Occipital lobe (tissue), 2 donors: Measurements from ENCODE around the gene RRP8. TPM values are rescaled to one million over a fixed set of nuclear protein-coding genes. Genes with fewer than 3 reads are reported as not detected.

Source experiments
- DNase-seq: peaks from one replicate; lab custom pipeline; 2025; lab: John Stamatoyannopoulos, UW
- total RNA-seq: library from RNA; depleted of rRNA; stranded (reverse); fragments of >200 nt; gene quantifications from one replicate; pipeline ENCODE4 v1.2.3, GENCODE V29; 2014

Gene RRP8
- total RNA-seq, 1 donor from 2014 or later: 17.5 TPM

GRCh38 chr11:6632116-6633073, 29.0 kb upstream of the RRP8 start:
- DNase-seq: no peak

- no peak for DNase-seq
Measured at GRCh38 chr11:6631361-6631890, 28.0 kb upstream of the RRP8 start.

DNA sequence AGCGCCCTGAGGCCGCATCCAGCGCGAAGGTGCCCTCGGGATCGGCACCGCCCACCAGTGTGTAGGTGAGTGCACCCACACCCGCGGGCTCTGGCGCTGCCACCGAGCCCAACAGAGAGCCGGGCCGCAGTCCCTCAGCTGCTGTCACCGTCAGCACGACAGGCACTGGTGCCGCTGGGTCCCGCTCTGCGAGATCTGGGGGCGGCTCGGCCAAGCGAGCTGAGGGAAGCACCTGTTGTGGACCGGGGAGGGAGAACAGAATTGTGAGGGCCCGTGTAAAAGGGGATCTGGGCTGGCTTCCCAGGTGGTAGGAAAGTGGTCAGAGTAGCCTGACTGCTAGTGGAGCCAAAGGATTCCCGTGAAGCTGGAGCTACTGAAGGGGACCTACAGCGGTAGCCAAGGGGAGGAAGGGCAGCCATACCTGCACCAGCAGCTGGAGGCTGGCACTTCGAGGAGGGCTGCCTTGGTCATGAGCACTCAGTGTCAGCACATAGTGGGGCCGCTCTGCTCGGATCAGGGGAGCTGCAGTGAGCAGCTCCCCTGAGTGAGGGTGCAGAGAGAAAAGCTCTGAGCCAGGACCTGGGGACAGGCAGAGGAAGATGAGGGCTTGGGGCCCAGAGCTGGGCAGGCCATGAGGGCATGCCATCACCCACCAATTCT, 27.3 kb upstream of the RRP8 start:
- DNase-seq: no peak

DNA sequence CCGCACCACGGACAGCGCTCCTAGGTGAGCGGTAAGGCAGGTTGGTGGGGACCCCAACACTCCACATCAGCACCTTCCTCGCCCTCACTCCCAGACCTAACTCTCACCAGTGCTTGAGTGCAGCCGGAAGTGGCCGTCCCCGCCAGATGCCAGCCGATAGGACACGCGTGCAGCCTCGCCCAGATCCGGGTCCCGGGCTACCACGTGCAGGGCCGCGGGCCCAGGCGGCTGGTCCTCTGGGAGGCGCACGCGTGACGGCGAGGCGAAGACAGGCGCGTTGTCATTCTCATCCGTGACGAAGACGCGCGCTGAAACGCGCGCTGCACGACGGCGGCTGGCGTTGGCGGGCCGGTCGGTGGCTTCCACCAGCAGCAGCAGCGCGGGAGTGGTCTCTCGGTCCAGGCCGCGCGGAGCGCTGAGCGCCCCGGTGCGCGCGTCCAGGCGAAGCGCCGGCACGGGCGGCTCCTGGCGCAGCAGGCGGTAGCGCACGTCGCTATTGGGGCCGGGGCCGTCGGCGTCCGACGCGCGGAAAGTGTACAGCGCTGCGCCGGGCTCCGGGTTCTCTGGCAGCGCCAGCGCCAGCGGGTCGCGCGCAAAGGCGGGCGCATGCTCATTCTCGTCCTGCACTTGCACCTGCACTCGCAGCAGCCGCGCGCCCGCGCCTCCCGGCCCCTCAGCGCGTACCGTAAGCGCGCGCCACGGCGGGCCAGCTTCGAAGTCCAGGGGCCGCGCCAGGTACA, 26.6 kb upstream of the RRP8 start:
- DNase-seq: no peak

GRCh38 chr11:6629573-6629891, 26.1 kb upstream of the RRP8 start:
- no peak for DNase-seq

DNA sequence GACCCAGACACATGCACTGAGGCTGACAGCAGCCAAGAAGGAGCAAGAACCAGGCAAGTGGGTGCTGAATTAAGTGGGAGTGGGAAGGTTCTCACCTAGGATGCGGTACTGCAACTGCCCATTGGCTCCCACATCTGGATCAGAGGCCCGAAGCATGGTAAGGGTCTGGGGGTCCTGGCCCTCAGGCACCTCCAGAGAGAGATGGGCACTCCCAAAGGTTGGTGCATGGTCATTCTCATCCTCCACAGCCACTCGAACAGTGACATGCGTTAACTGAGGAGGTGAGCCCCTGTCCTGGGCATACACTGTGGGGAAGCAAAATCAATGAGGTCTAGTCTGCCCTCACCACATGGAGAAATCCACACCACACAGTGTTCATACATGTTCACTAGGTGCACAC, 25.1 kb upstream of the RRP8 start:
- DNase-seq: no peak

DNA sequence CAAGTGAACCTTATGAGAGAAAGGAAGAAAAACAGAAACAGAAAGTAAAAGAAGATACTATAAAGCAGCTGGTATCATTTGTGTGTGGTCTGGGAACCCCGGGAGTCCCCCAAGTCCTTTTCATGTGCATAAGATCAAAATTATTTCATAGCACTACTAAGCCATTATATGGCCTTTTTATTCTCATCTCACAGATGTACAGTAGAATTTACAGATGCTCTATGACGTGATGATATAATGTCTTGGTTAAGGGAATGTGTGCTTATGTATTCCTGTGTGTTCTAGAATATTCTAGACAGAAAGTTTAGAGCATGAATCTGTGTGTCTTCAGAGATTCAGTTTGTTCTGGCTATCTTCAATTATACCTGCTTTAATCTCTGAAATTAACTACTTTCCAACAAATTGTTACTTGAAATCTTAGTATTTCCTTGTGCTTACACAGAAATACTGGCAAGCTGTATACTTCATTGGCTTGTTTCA, 24.4 kb upstream of the RRP8 start:
- no peak for DNase-seq

GRCh38 chr11:6626971-6627761, 23.8 kb upstream of the RRP8 start:
- DNase-seq: no peak

- no peak for DNase-seq
Measured at GRCh38 chr11:6625832-6626420, 22.5 kb upstream of the RRP8 start.

DNA sequence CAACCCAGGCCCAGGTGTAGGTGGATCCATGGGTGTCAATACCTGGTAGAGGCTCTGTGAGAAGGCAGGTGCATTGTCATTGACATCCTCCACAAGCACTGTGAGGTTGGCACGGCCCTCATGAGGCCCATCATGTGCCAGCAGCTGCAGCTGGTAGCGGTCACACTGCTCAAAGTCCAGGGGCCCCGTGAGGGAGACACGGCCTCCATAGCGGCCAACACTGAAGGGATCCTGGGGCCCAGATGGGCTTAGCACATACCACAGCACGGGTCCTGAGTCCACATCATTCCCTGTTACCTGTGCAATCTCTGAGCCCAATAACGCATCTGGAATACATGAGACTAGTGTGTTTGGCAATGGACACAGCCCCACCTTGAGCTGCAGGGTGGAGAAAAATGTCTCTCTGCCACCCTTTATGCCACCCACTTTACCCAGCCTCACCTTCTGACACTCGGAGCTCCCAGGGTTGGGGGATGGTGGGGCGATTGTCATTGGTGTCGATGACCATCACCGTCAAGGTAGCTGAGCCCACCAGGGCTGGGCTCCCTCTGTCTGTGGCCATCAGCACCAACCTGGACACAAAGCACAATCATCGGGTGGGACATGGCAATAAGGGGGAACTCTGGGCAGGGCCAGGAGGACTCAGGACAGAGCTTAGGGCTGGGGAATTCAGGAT, 21.9 kb upstream of the RRP8 start:
- no peak for DNase-seq

DNA sequence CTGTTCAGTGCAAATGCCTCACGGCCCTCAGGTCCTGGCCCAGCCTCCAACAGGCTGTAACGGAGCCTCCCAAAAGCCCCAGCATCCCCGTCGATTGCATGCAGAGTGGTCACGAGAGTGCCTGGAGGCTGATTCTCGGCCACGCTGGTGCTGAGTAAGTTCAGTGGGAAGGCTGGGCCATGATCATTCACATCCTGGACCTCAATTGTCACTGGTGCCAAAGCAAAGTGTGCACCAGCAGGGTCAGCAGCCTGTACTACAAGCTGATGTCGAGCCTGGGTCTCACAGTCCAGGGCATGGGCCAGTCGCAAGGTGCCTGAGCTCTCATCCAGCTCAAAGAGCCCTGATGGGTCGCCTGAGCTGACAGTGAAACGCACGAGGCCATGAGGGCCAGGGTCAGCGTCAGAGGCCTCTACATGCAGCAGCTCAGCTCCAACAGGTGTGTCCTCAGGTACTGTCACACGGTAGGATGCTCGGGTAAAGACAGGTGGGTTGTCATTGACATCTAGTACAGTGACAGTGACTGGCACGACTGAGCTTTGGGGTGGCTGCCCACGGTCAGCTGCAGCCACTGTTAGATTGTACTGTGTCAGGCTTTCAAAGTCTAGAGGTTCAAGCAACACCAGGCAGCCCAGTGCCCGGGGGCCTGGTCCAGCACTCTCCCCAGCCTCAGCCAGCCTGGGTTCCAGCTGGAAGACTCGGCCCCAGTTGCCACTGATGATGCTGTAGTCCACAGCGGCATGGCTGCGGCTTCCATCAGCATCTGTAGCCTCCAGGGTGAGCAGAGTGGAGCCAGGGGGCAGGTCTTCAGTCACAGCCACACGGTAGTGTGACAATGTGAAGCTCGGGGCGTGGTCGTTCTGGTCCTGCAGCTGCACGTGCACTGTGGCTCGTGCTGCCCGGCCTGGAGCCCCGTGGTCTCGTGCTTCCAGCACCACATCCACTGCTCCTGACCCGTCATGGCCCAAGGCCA, 20.3 kb upstream of the RRP8 start:
- DNase-seq: no peak

- no peak for DNase-seq
Measured at GRCh38 chr11:6622261-6623171, 19.1 kb upstream of the RRP8 start.

DNA sequence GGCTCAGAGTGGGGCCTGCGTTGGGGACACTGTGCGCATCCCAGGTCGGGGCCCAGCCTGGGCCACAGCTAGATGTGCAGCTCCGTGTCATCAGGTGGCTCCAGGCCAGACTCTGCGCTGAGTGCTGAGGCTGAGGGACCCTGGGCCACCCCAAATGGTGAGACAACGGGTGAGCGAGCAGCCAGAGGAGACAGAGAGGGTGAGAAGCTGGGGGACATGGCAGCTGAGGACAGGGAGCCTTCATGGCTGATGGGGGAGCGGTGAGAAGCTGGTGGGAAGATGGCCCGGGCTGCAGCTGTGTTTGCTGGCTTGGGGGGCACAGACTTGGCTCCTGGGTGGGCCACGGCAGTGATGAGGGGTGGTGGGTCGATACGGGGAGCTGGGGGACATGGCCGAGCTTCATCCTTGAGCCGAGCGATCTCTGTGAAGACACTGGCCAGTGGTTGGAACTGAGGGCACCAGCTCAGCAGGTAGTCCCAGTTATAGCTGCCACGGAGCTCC, 18.3 kb upstream of the RRP8 start:
- no peak for DNase-seq

DNA sequence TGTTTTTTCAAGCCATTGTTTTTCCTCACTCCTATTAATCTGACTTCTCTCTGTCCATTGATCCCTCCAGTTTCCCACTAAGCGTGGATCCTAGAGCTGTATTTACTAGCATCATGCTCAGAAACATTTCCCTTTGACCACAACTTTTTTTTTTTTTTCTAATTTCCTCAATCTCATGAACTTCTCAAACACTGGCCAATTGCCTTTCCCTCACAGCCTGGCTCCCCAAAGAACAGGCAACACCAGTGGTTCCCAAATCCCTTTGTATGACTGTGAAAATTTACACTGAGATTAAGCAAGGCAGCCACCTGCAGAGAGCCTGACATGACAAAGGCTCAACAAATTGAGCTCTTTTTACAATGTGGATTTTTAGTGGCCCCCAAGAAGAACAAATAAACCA, 17.2 kb upstream of the RRP8 start:
- DNase-seq: no peak

DNA sequence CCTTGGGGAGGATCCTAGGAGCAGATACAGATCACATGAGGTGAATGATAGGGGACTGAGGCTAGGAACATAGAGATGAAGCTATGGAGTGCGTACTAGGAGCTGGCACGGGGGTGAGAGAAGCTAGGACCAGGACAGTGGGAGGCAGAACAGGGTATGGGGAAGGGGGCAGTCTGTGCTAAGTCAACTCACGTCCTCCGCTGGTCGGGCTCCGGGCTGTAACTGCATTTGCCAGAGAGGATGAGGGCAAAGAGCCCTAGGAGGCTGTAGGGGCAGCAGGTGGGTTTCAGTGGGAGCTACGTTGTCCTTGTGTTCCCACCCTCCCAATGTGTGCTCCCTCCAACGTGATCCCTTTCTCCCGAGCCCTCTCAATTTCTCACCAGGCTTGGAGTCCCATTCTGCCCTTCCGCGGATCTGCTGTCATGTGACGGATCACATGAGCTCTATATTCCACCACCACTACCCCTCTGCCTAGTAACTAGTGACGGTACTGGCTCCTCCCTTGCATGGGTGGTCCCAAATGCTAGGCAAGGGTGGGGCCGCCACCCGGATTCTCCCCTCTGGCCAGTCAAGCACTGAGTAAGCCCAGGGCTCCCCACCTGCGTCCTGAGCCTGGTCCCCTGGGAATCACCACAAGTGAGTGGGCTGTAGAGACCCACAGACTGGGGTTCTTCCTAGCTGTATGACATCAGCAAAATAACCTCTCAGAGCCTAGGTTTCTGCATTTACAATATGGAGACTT, 15.8 kb upstream of the RRP8 start, which contains the start of gene TPP1:
Gene TPP1, minus strand, starts transcription at position 419 of the 742 bp plus-strand sequence. Its CDS starts 22 bp downstream, at position 397.
- DNase-seq: peak; percentile 94

DNA sequence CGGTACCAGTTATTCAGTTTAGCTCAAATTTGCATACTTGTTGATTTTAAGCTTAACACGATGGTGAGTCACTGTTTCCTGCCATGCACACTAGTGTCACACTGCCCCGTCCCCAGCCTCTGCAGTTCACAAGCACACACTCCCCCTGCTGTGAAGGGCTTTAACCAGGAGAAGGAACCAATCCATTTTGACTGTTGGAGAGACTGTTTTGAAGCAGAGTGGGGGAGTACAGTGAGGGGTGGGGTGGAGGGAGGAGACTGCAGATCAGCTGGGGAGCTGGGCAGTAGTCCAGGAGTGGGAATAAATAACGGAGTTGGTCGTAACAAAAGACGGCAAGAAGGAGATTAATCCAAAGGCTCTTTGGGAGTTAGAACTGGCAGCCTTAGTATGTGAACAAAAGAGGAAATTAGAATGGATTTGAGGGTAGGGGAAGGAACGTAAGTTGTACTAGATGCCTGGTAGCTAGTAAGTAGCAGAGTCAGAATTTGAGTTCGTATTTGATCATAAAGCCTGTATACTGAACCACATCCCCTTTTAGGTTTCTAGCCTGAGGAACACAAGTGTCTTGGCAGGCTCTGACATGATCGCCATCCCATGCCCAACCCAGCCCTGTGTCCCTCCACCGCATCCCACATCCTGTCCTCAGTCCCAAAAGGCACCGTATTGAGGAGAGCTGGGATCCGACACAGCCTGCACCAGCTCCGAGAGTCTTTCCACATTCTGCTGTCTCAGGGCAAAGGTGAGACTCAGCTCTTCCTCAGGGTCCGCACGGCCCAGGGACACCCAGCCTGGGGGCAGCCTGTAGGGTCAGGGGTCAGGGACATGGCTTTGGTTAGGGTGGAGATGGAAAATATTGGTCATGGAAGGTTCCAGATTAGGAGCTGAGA, 14.9 kb upstream of the RRP8 start:
- DNase-seq: peak; percentile 43
